Testis (tissue), 3 donors: Measurements from ENCODE around the gene KRTAP12-4. TPM values are rescaled to one million over a fixed set of nuclear protein-coding genes. Genes with fewer than 3 reads are reported as not detected.
"Not testable (repeated sequence)": the region's sequence is repeated elsewhere in the genome, so short reads cannot be mapped to it uniquely, and the experiment has no call there.

Source experiments
- DNase-seq: peaks from one replicate; pipeline ENCODE4 v3.0.0-alpha.2; 2019
- H3K27ac ChIP-seq, 2 donors: fragments of 200-600 bp; sonication (generic); one replicate each; pipeline ENCODE4 v1.5.1; 2019
- H3K27me3 ChIP-seq: fragments of 200-600 bp; sonication (generic); one replicate; pipeline ENCODE4 v1.5.1; 2019
- H3K36me3 ChIP-seq: fragments of 200-600 bp; sonication (generic); one replicate; pipeline ENCODE4 v1.5.1; 2017; ENCODE audit warnings: low read depth; ENCODE audit errors: missing control alignments
- H3K4me1 ChIP-seq: fragments of 200-600 bp; sonication (generic); one replicate; pipeline ENCODE4 v1.5.1; 2019
- H3K4me3 ChIP-seq, 2 donors: fragments of 200-600 bp; sonication (generic); one replicate each; pipeline ENCODE4 v1.5.1; 2017 to 2019
- H3K9me3 ChIP-seq: fragments of 200-600 bp; sonication (generic); one replicate; pipeline ENCODE4 v1.5.1; 2017
- POLR2A ChIP-seq: fragments of 450-650 bp; IDR thresholded peaks from one replicate; pipeline ENCODE4 v1.6.1; 2017; ENCODE audit warnings: antibody characterized with exemption, mild to moderate bottlenecking, moderate library complexity
- WGBS, 2 donors: methylation state at CpG; one replicate each; pipeline ENCODE4 v1.1.5; 2018; 5-methylcytosine and 5-hydroxymethylcytosine counted together
- intact Hi-C: fragments of 100-400 bp; cut with DNase I; formaldehyde crosslinking; loops from one replicate; pipeline ENCODE4 v1.15.1; 2023; ENCODE audit warnings: low total_unique reads
- polyA plus RNA-seq: library from polyadenylated mRNA; stranded (reverse); fragments of 350-450 nt; fragmentation: Illumina TruSeq; extraction: RNeasy Lipid Tissue Mini Kit (QIAGEN cat#74804); gene quantifications from one replicate; pipeline ENCODE4 v1.2.3, GENCODE V29; 2014; ENCODE audit warnings: low read depth, low replicate concordance; ENCODE audit not compliant: insufficient read depth
- total RNA-seq, 2 donors: library from RNA; depleted of rRNA; stranded (reverse); fragments of >200 nt; gene quantifications; one replicate each; pipeline ENCODE4 v1.2.3, GENCODE V29; 2016
- TF ChIP-seq, protein P1 (sequence below), 3 experiments: fragments of 450-650 bp in 2 of 3; fragments of 200-600 bp in 1 of 3; sonication (generic) in 1 of 3; IDR thresholded peaks; one replicate each; pipeline ENCODE4 v1.5.1; 2016 to 2019; ENCODE audit warnings: antibody characterized with exemption in 3 of 3, mild to moderate bottlenecking in 2 of 3, moderate library complexity in 1 of 3

KRTAP12-4 gene
- total and polyA plus RNA-seq, 3 donors from 2014 or later = not detected

GRCh38 chr21:44686843-44687561, 32.5 kb upstream of the KRTAP12-4 start:
- Histone ChIP-seq H3K27me3 (no peaks in the 10 kb centered on the region), H3K4me3 (no peak overlapping the region), H3K36me3 (no peaks in the 10 kb centered on the region), H3K27ac (no peak overlapping the region), H3K9me3 (no peaks in the 10 kb centered on the region), H3K4me1 (no peaks in the 10 kb centered on the region)
- intact Hi-C loops = no loop called here
- WGBS, 2 donors = 76 to 77% methylated on average over 25 of the region's 25 CpGs
- DNase-seq = no peak
- TF ChIP-seq, protein P1, sequence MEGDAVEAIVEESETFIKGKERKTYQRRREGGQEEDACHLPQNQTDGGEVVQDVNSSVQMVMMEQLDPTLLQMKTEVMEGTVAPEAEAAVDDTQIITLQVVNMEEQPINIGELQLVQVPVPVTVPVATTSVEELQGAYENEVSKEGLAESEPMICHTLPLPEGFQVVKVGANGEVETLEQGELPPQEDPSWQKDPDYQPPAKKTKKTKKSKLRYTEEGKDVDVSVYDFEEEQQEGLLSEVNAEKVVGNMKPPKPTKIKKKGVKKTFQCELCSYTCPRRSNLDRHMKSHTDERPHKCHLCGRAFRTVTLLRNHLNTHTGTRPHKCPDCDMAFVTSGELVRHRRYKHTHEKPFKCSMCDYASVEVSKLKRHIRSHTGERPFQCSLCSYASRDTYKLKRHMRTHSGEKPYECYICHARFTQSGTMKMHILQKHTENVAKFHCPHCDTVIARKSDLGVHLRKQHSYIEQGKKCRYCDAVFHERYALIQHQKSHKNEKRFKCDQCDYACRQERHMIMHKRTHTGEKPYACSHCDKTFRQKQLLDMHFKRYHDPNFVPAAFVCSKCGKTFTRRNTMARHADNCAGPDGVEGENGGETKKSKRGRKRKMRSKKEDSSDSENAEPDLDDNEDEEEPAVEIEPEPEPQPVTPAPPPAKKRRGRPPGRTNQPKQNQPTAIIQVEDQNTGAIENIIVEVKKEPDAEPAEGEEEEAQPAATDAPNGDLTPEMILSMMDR (IDR thresholded peaks at IDR 0.05) = no peak
- no peak for TF ChIP-seq POLR2A

DNA sequence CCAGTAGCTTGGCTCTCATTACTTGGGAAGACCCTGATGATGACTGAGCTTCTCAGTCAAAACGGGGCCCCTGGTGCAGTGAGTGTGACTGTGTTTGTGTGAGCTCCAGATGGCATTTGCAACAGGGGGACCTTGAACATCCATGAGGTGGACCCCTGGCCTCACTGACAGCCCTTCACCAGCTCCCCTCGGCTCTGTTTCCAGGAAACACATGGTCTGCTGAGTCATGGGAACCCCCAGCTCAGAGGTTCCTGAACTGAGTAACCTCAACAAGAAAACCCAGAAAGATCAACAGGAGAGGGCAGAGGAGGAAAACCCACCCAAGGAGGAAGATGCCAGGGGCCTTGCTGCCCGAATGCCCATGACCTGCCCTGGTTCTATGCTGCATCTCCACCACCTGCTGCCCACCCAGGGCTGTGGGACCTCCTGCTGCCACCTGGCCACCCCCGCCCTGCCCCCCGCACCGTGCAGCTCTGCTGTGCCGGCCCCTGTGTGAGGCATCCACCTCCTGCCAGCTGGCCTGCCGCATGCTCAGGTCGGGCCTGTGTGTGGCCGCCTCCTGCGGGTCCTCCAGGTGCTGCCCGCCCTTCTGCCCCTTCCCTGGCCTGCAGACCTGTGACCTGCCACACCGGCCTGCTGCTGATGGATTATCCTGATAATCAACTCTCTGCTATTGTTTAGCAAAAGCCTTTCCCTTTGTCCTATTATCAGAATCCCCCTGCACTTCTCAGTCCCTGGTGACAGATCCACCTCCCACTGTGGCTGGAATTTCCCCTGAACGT, 31.7 kb upstream of the KRTAP12-4 start:
- intact Hi-C loops = no loop called here
- Histone ChIP-seq H3K36me3 (no peaks in the 10 kb centered on the region), H3K9me3 (no peaks in the 10 kb centered on the region), H3K27me3 (no peaks in the 10 kb centered on the region), H3K4me1 (no peaks in the 10 kb centered on the region), H3K27ac (no peak overlapping the region), H3K4me3 (no peak overlapping the region)
- 50% methylated on average over 8 to 12 of the region's 14 CpGs for WGBS, 2 donors
- no peak for DNase-seq
- TF ChIP-seq, protein P1 (IDR thresholded peaks at IDR 0.05) = no peak
- no peak for TF ChIP-seq POLR2A

DNA sequence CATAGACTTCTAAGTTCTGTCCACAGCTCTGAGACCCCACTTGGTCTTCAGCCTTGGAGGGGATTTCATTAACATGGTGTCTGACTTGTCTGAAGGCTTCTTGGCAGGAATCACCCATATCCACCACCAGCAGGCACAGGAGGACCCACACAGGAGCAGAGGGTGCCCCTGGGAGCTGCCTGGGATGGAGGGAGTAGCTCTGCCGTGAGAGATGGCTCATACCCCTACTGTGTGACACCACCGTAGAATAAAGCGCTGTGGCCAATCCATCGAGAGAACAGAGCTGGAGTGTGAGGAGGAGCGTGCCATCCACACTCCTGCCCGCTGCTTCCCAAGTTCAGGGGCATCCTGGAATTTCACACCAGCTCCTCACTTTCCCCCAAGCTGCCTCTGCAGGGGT, 30.6 kb upstream of the KRTAP12-4 start:
- H3K9me3 ChIP-seq, intact Hi-C loops, H3K27ac ChIP-seq, H3K36me3 ChIP-seq, DNase-seq, H3K4me3 ChIP-seq, H3K27me3 ChIP-seq, H3K4me1 ChIP-seq: not testable (repeated sequence)
- WGBS, 2 donors = 67 to 78% methylated on average over 3 to 6 of the region's 6 CpGs

DNA sequence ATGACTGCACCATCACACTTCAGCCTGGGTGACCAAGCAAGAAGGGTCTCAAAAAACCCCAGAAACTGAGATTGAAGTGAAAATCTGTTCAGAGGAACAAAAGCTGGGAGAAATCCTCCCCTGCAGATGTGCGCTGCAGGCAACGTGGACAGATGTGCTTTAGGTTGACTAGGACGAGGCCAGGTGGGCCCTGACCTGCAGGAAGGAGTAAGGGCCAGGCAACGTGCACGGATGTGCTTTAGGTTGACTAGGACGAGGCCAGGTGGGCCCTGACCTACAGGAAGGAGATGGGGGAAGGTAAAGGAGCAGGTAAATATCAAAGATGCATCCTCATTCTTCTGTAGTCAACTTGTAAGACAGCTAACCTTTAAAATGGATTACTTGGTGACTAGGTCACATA, 30.0 kb upstream of the KRTAP12-4 start:
- intact Hi-C loops = no loop called here
- Histone ChIP-seq H3K27me3 (no peaks in the 10 kb centered on the region), H3K9me3 (no peaks in the 10 kb centered on the region), H3K4me3 (no peak overlapping the region), H3K36me3 (no peaks in the 10 kb centered on the region), H3K27ac (no peak overlapping the region), H3K4me1 (no peaks in the 10 kb centered on the region)
- TF ChIP-seq, protein P1 (IDR thresholded peaks at IDR 0.05) = no peak
- TF ChIP-seq POLR2A = no peak
- WGBS, 2 donors = 71 to 77% methylated on average over 6 of the region's 6 CpGs
- no peak for DNase-seq

DNA sequence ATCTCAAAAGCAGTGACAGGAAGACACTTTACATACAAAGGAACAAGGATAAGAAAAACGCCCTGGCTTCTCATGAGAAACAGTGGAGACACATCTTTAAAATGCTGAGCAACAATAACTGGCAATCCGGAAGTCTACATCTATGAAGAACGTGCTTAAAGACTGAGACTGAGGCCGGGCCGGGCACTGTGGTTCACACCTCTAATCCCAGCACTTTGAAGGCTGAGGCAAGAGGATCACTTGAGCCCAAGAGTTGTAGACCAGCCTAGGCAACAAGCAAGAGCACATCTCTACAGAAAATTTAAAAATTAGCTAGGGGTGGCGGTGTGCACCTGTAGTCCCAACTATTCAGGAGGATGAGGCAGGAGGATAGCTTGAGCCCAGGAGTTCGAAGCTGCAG, 29.6 kb upstream of the KRTAP12-4 start:
- no peaks in the 10 kb centered on the region for H3K36me3 ChIP-seq
- TF ChIP-seq, protein P1 (IDR thresholded peaks at IDR 0.05) = no peak
- no peak for TF ChIP-seq POLR2A
- H3K27me3 ChIP-seq = no peaks in the 10 kb centered on the region
- intact Hi-C loops = no loop called here
- H3K4me1 ChIP-seq = no peaks in the 10 kb centered on the region
- no peaks in the 10 kb centered on the region for H3K9me3 ChIP-seq
- WGBS, 2 donors = 79 to 81% methylated on average over 7 of the region's 7 CpGs
- no peak for DNase-seq
- no peak overlapping the region for H3K27ac ChIP-seq
- H3K4me3 ChIP-seq = no peak overlapping the region
